ENCODE measurements around the gene ENTPD3. TPM values are rescaled to one million over a fixed set of nuclear protein-coding genes. Genes with fewer than 3 reads are reported as not detected.

Gene ENTPD3
- polyA plus RNA-seq, 3 donors = not detected

DNA sequence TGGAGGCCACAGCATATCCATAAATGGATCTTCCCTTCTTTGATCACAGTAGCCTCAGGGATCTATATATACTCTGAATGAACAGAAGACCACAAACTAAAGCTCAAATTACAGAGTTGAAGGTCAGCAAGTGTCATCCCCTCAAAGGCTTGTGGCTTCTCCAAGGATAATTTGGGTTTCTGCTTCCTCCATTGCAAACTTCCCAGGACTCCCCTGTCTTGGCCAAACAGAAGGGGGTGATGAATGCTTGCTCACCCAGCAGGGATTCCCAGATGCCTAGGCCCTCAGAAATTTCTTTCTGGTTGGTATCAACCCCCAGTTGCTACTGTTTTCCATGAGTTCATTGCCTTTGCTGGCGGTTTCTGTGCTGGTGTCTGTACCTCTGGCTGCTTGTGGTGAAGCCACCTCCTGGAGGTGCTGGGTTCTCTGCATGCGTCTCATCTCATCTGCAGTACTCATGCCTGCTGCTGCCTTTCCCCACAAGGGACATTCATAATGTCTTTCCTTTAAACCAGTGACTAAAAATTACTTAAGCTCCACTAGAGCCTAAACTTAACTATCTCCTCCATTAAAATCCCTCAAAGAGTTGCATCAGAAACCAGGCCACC lies 17.7 kb downstream of the ENTPD3 start:
- Histone ChIP-seq H3K27me3 (ENCODE audit: control insufficient read depth in 2 of 2, insufficient read depth in 2 of 2, low read length in 2 of 2) (no peaks in the 10 kb centered on the region), H3K9ac (ENCODE audit: insufficient read depth, low read length, poor library complexity, severe bottlenecking) (no peak overlapping the region), H3K79me2 (ENCODE audit: insufficient read depth, low read length) (no peaks in the 10 kb centered on the region), H2AFZ (ENCODE audit: insufficient read depth, low read depth, low read length, poor library complexity, severe bottlenecking) (no peak overlapping the region), H3K4me3 (replicated peaks in 1 of 3; ENCODE audit: low read depth in 2 of 3, low read length in 3 of 3) (no peak overlapping the region), H3K4me2 (replicated peaks; ENCODE audit: extremely low read depth, low read length, poor library complexity, severe bottlenecking) (no peak overlapping the region), H3K36me3 (replicated peaks in 1 of 2; ENCODE audit: control insufficient read depth in 1 of 2, insufficient read depth in 2 of 2, low read length in 2 of 2) (no peaks in the 10 kb centered on the region), H3K4me1 (ENCODE audit: control insufficient read depth in 1 of 2, insufficient read depth in 2 of 2, low read length in 2 of 2) (no peaks in the 10 kb centered on the region), H3K27ac (ENCODE audit: low read depth in 1 of 2, low read length in 2 of 2) (no peak overlapping the region), H4K20me1 (ENCODE audit: insufficient read depth, low read length) (no peaks in the 10 kb centered on the region), H3K9me3 (replicated peaks in 1 of 2; ENCODE audit: control insufficient read depth in 1 of 2, insufficient read depth in 1 of 2, low read length in 2 of 2) (no peaks in the 10 kb centered on the region)
- DNase-seq = no peak
- TF ChIP-seq, protein P1, sequence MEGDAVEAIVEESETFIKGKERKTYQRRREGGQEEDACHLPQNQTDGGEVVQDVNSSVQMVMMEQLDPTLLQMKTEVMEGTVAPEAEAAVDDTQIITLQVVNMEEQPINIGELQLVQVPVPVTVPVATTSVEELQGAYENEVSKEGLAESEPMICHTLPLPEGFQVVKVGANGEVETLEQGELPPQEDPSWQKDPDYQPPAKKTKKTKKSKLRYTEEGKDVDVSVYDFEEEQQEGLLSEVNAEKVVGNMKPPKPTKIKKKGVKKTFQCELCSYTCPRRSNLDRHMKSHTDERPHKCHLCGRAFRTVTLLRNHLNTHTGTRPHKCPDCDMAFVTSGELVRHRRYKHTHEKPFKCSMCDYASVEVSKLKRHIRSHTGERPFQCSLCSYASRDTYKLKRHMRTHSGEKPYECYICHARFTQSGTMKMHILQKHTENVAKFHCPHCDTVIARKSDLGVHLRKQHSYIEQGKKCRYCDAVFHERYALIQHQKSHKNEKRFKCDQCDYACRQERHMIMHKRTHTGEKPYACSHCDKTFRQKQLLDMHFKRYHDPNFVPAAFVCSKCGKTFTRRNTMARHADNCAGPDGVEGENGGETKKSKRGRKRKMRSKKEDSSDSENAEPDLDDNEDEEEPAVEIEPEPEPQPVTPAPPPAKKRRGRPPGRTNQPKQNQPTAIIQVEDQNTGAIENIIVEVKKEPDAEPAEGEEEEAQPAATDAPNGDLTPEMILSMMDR (IDR thresholded peaks at IDR 0.05) = no peak
- Mint-ChIP-seq H3K9me3 (peaks cover 0 to 3% (median 0%) of the 10 kb centered on the region in 7 donors), H3K27ac (peak overlapping the region in 1 of 7 donors; percentile 4), H3K27me3 (ENCODE audit: low read depth in 3 of 3) (peaks cover 0 to 4% (median 0%) of the 10 kb centered on the region in 3 donors), H3K36me3 (no peaks in the 10 kb centered on the region), H3K4me1 (no peaks in the 10 kb centered on the region), H3K4me3 (no peak overlapping the region)
- intact Hi-C loops (cut with micrococcal nuclease) = no loop called here
- WGBS (ENCODE audit: insufficient coverage) = 86% methylated on average over 1 of the region's 2 CpGs

DNA sequence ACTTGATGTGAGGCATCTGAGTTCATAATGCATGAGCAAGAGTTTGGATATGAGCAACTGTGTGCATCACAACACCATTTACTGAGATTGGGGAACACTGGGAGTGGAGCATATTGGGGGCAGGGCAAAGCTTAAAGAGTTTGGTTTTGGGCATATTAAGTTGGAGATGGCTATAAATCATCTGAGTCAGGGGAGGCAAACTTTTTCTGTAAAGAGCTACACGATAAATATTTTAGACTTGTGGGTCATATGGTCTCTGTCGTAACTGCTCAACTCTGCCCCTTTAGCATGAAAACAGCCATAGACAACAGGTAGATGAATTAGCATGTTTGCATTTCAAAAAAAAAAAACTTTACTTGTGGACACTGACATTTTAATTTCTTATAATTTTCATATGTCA lies 20.0 kb downstream of the ENTPD3 start:
- H3K27me3 Mint-ChIP-seq (ENCODE audit: low read depth in 3 of 3) = peaks cover 0 to 2% (median 1%) of the 10 kb centered on the region in 3 donors
- Histone ChIP-seq H4K20me1 (ENCODE audit: insufficient read depth, low read length) (no peaks in the 10 kb centered on the region), H3K36me3 (replicated peaks in 1 of 2; ENCODE audit: control insufficient read depth in 1 of 2, insufficient read depth in 2 of 2, low read length in 2 of 2) (no peaks in the 10 kb centered on the region), H3K4me2 (replicated peaks; ENCODE audit: extremely low read depth, low read length, poor library complexity, severe bottlenecking) (no peak overlapping the region), H3K27ac (ENCODE audit: low read depth in 1 of 2, low read length in 2 of 2) (no peak overlapping the region), H3K4me3 (replicated peaks in 1 of 3; ENCODE audit: low read depth in 2 of 3, low read length in 3 of 3) (no peak overlapping the region), H3K9me3 (replicated peaks in 1 of 2; ENCODE audit: control insufficient read depth in 1 of 2, insufficient read depth in 1 of 2, low read length in 2 of 2) (no peaks in the 10 kb centered on the region), H3K79me2 (ENCODE audit: insufficient read depth, low read length) (no peaks in the 10 kb centered on the region), H3K4me1 (ENCODE audit: control insufficient read depth in 1 of 2, insufficient read depth in 2 of 2, low read length in 2 of 2) (no peaks in the 10 kb centered on the region), H3K9ac (ENCODE audit: insufficient read depth, low read length, poor library complexity, severe bottlenecking) (no peak overlapping the region), H3K27me3 (ENCODE audit: control insufficient read depth in 2 of 2, insufficient read depth in 2 of 2, low read length in 2 of 2) (no peaks in the 10 kb centered on the region), H2AFZ (ENCODE audit: insufficient read depth, low read depth, low read length, poor library complexity, severe bottlenecking) (no peak overlapping the region)
- H3K4me3 Mint-ChIP-seq = no peak overlapping the region
- no peaks in the 10 kb centered on the region for H3K9me3 Mint-ChIP-seq
- WGBS (ENCODE audit: insufficient coverage) = no CpG with 5 or more reads among the region's 2 CpGs
- no peak overlapping the region for H3K27ac Mint-ChIP-seq
- DNase-seq = no peak
- TF ChIP-seq, protein P1 (IDR thresholded peaks at IDR 0.05) = no peak
- no peaks in the 10 kb centered on the region for H3K36me3 Mint-ChIP-seq
- no peaks in the 10 kb centered on the region for H3K4me1 Mint-ChIP-seq
- intact Hi-C loops (cut with micrococcal nuclease) = no loop called here

Data from CD14-positive monocyte (primary cell).